ENCODE data around the gene MYH11.
"Not testable (repeated sequence)": the region's sequence is repeated elsewhere in the genome, so short reads cannot be mapped to it uniquely, and the experiment has no call there.

MYH11 gene

GRCh38 chr16:15803618-15804017 is 53.2 kb downstream of the MYH11 start:
- DNase-seq: no peak

GRCh38 chr16:15799851-15800495 is 56.9 kb downstream of the MYH11 start:
- no peak for DNase-seq

GRCh38 chr16:15798671-15799070 is 58.2 kb downstream of the MYH11 start:
- DNase-seq: no peak

- DNase-seq: no peak
These were observed 59.9 kb downstream of the MYH11 start for GRCh38 chr16:15796885-15797284.

- DNase-seq: no peak
These were observed 61.2 kb downstream of the MYH11 start for GRCh38 chr16:15795615-15796014.

GRCh38 chr16:15792563-15792971 is 64.3 kb downstream of the MYH11 start:
- DNase-seq: no peak

- DNase-seq: no peak
These were observed 66.4 kb downstream of the MYH11 start for GRCh38 chr16:15790458-15790857.

- not testable (repeated sequence) for DNase-seq
These were observed 67.0 kb downstream of the MYH11 start for GRCh38 chr16:15789816-15790215.

- DNase-seq: no peak
These were observed 68.0 kb downstream of the MYH11 start for GRCh38 chr16:15788846-15789239.

- no peak for DNase-seq
These were observed 70.3 kb downstream of the MYH11 start for GRCh38 chr16:15786501-15786900.

- no peak for DNase-seq
These were observed 71.3 kb downstream of the MYH11 start for GRCh38 chr16:15785386-15786059.

GRCh38 chr16:15783985-15784384 is 72.8 kb downstream of the MYH11 start:
- DNase-seq: no peak

GRCh38 chr16:15782573-15783365 is 74.1 kb downstream of the MYH11 start:
- no peak for DNase-seq

GRCh38 chr16:15781650-15782049 is 75.2 kb downstream of the MYH11 start:
- no peak for DNase-seq

GRCh38 chr16:15780805-15781204 is 76.0 kb downstream of the MYH11 start:
- no peak for DNase-seq

- no peak for DNase-seq
These were observed 77.0 kb downstream of the MYH11 start for GRCh38 chr16:15779664-15780351.

GRCh38 chr16:15778999-15779614 is 77.7 kb downstream of the MYH11 start:
- no peak for DNase-seq

- DNase-seq: no peak
These were observed 78.6 kb downstream of the MYH11 start for GRCh38 chr16:15778204-15778743.

- no peak for DNase-seq
These were observed 79.2 kb downstream of the MYH11 start for GRCh38 chr16:15777533-15778203.

GRCh38 chr16:15776572-15776971 is 80.3 kb downstream of the MYH11 start:
- no peak for DNase-seq

GRCh38 chr16:15775663-15776304 is 81.0 kb downstream of the MYH11 start:
- DNase-seq: no peak

Data from NCI-H2029 (cell line).